A673 (cell line): Measurements from ENCODE around the gene SYNGR3.

Experiments
- EZH2 ChIP-seq: fragments of 200-600 bp; sonication (generic); IDR thresholded peaks from 2 replicates; pipeline ENCODE4 v1.6.1; 2017; ENCODE audit warnings: borderline replicate concordance, low read depth, mild to moderate bottlenecking, mixed read lengths, antibody characterized with exemption, low read length; ENCODE audit not compliant: poor library complexity, severe bottlenecking
- TF ChIP-seq, protein P1 (sequence below): fragments of 300-800, 200-600 bp; sonication (generic); conservative IDR thresholded peaks from 2 replicates; pipeline ENCODE4 v1.5.1; 2017; ENCODE audit warnings: low read depth, mild to moderate bottlenecking, antibody characterized with exemption, low read length, moderate library complexity, mixed read lengths

- TF ChIP-seq, protein P1, sequence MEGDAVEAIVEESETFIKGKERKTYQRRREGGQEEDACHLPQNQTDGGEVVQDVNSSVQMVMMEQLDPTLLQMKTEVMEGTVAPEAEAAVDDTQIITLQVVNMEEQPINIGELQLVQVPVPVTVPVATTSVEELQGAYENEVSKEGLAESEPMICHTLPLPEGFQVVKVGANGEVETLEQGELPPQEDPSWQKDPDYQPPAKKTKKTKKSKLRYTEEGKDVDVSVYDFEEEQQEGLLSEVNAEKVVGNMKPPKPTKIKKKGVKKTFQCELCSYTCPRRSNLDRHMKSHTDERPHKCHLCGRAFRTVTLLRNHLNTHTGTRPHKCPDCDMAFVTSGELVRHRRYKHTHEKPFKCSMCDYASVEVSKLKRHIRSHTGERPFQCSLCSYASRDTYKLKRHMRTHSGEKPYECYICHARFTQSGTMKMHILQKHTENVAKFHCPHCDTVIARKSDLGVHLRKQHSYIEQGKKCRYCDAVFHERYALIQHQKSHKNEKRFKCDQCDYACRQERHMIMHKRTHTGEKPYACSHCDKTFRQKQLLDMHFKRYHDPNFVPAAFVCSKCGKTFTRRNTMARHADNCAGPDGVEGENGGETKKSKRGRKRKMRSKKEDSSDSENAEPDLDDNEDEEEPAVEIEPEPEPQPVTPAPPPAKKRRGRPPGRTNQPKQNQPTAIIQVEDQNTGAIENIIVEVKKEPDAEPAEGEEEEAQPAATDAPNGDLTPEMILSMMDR: no peak
- TF ChIP-seq EZH2: no peak
Measured at GRCh38 chr16:2028620-2029220, 39.0 kb downstream of the SYNGR3 start.
